HG03378 (cell line): Measurements from ENCODE around the gene TMEM150B.

Experiments
- ATAC-seq: cut with Tn5 transposase; IDR thresholded peaks from one replicate; pipeline ENCODE4 v1.9.1; 2021; ENCODE audit warnings: mild to moderate bottlenecking, moderate library complexity; ENCODE audit not compliant: unreplicated experiment

Gene TMEM150B

GRCh38 chr19:55308281-55308680 lies 16.9 kb downstream of the TMEM150B start:
- no peak for ATAC-seq

- ATAC-seq, result no peak
These were observed 18.4 kb downstream of the TMEM150B start for GRCh38 chr19:55306712-55307111.

GRCh38 chr19:55305983-55306562 lies 19.1 kb downstream of the TMEM150B start:
- ATAC-seq, result no peak

- no peak for ATAC-seq
These were observed 19.6 kb downstream of the TMEM150B start for GRCh38 chr19:55305491-55305890.

- ATAC-seq, result no peak
These were observed 20.2 kb downstream of the TMEM150B start for GRCh38 chr19:55304980-55305379.

GRCh38 chr19:55304279-55304978 lies 20.7 kb downstream of the TMEM150B start:
- no peak for ATAC-seq

GRCh38 chr19:55303477-55303876 lies 21.7 kb downstream of the TMEM150B start:
- ATAC-seq, result no peak

GRCh38 chr19:55302318-55302703 lies 22.8 kb downstream of the TMEM150B start:
- no peak for ATAC-seq

- peak; percentile 60 for ATAC-seq
These were observed 23.5 kb downstream of the TMEM150B start for GRCh38 chr19:55301459-55302317.

GRCh38 chr19:55300886-55301458 lies 24.2 kb downstream of the TMEM150B start:
- no peak for ATAC-seq

GRCh38 chr19:55299991-55300390 lies 25.1 kb downstream of the TMEM150B start:
- ATAC-seq, result no peak

GRCh38 chr19:55297267-55297666 lies 27.9 kb downstream of the TMEM150B start:
- no peak for ATAC-seq

- no peak for ATAC-seq
These were observed 35.9 kb downstream of the TMEM150B start for GRCh38 chr19:55289117-55289796.

GRCh38 chr19:55287361-55288079 lies 37.6 kb downstream of the TMEM150B start:
- no peak for ATAC-seq

GRCh38 chr19:55285229-55285890 lies 39.8 kb downstream of the TMEM150B start:
- no peak for ATAC-seq

- no peak for ATAC-seq
These were observed 40.6 kb downstream of the TMEM150B start for GRCh38 chr19:55284405-55285058.

- ATAC-seq, result no peak
These were observed 41.4 kb downstream of the TMEM150B start, which contains the start of gene BRSK1 for GRCh38 chr19:55283548-55284377. Gene BRSK1, plus strand, starts transcription at chr19:55283997. Its CDS starts 446 bp downstream, at chr19:55284443.
